Epithelial cell of proximal tubule (primary cell): ENCODE results near the gene KRTAP22-2. TPM values are rescaled to one million over a fixed set of nuclear protein-coding genes. Genes with fewer than 3 reads are reported as not detected.

ENCODE experiments used
- DNase-seq: peaks from one replicate; pipeline ENCODE4 v3.0.0-alpha.2; 2011; ENCODE audit warnings: low read depth
- H3K4me3 ChIP-seq: 2 replicates; pipeline ENCODE4 v1.5.1; 2011; ENCODE audit warnings: low read depth, mild to moderate bottlenecking, low read length
- CTCF ChIP-seq: conservative IDR thresholded peaks from 2 replicates; pipeline ENCODE4 v1.5.1; 2012; ENCODE audit warnings: low read depth, mild to moderate bottlenecking, low read length
- total RNA-seq: library from RNA; depleted of rRNA; stranded (reverse); fragments of >200 nt; gene quantifications from 2 replicates; pipeline ENCODE4 v1.2.3, GENCODE V29; 2015

KRTAP22-2 gene
- total RNA-seq, 1 donor from 2014 or later, result not detected

- H3K4me3 ChIP-seq, result no peak within 1 kb of the TSS
- no peak for TF ChIP-seq CTCF
- DNase-seq, result no peak
These were observed 48.4 kb downstream of the KRTAP22-2 start, which contains the start of gene KRTAP19-6 for GRCh38 chr21:30541764-30542163. KRTAP19-6 (minus strand) TSS chr21:30541864; CDS start chr21:30541833, 31 bp downstream.

Other genes with a start within 250 kb of the KRTAP22-2 start
- not detected in 2 replicates for gene KRTAP23-1, start 241.8 kb downstream of the KRTAP22-2 start, total RNA-seq
- not detected in 2 replicates for gene KRTAP13-2, start 218.1 kb downstream of the KRTAP22-2 start, total RNA-seq
- gene KRTAP13-1, start 194.4 kb downstream of the KRTAP22-2 start, total RNA-seq, result not detected in 2 replicates
- gene KRTAP13-3, start 164.5 kb downstream of the KRTAP22-2 start, total RNA-seq, result not detected in 2 replicates
- gene KRTAP13-4, start 160.2 kb downstream of the KRTAP22-2 start, total RNA-seq, result not detected in 2 replicates
- gene KRTAP15-1, start 150.1 kb downstream of the KRTAP22-2 start, total RNA-seq, result not detected in 2 replicates
- not detected in 2 replicates for gene KRTAP19-1, start 110.0 kb downstream of the KRTAP22-2 start, total RNA-seq
- gene KRTAP19-2, start 103.0 kb downstream of the KRTAP22-2 start, total RNA-seq, result not detected in 2 replicates
- not detected in 2 replicates for gene KRTAP19-3, start 98.4 kb downstream of the KRTAP22-2 start, total RNA-seq
- not detected in 2 replicates for gene KRTAP19-4, start 93.2 kb downstream of the KRTAP22-2 start, total RNA-seq
- gene KRTAP19-5, start 88.3 kb downstream of the KRTAP22-2 start, total RNA-seq, result not detected in 2 replicates
- not detected in 2 replicates for gene KRTAP19-6, start 48.5 kb downstream of the KRTAP22-2 start, total RNA-seq
- gene KRTAP19-7, start 29.1 kb downstream of the KRTAP22-2 start, total RNA-seq, result not detected in 2 replicates
- not detected in 2 replicates for gene KRTAP6-3, start 2.0 kb upstream of the KRTAP22-2 start, total RNA-seq
- not detected in 2 replicates for gene KRTAP6-2, start 8.5 kb upstream of the KRTAP22-2 start, total RNA-seq
- gene KRTAP22-1, start 10.7 kb upstream of the KRTAP22-2 start, total RNA-seq, result not detected in 2 replicates
- not detected in 2 replicates for gene KRTAP6-1, start 23.5 kb upstream of the KRTAP22-2 start, total RNA-seq
- gene KRTAP20-1, start 26.0 kb upstream of the KRTAP22-2 start, total RNA-seq, result not detected in 2 replicates
- not detected in 2 replicates for gene KRTAP20-4, start 30.2 kb upstream of the KRTAP22-2 start, total RNA-seq
- gene KRTAP20-2, start 44.8 kb upstream of the KRTAP22-2 start, total RNA-seq, result not detected in 2 replicates
- not detected in 2 replicates for gene KRTAP20-3, start 52.5 kb upstream of the KRTAP22-2 start, total RNA-seq
- gene KRTAP21-3, start 128.4 kb upstream of the KRTAP22-2 start, total RNA-seq, result not detected in 2 replicates
- gene KRTAP21-2, start 156.9 kb upstream of the KRTAP22-2 start, total RNA-seq, result not detected in 2 replicates
- gene KRTAP21-1, start 165.0 kb upstream of the KRTAP22-2 start, total RNA-seq, result not detected in 2 replicates
- not detected in 2 replicates for gene KRTAP8-1, start 222.9 kb upstream of the KRTAP22-2 start, total RNA-seq
- gene KRTAP7-1, start 239.4 kb upstream of the KRTAP22-2 start, total RNA-seq, result not detected in 2 replicates